Thoracic aorta (tissue), 2 donors: ENCODE data around the gene STBD1. TPM values are rescaled to one million over a fixed set of nuclear protein-coding genes. Genes with fewer than 3 reads are reported as not detected.
"Not testable (repeated sequence)": the region's sequence is repeated elsewhere in the genome, so short reads cannot be mapped to it uniquely, and the experiment has no call there.

Experiments
- ATAC-seq: fragments of 150-250 bp; one replicate; pipeline ENCODE4 v1.8.0; 2017; ENCODE audit warnings: low read depth; ENCODE audit not compliant: insufficient number of reproducible peaks, low FRiP score
- DNase-seq: peaks from one replicate; pipeline ENCODE4 v3.0.0-alpha.2; 2020; ENCODE audit warnings: low spot score
- H3K27ac ChIP-seq, 2 donors: fragments of 200-600 bp; sonication (generic); 1 replicate in 1 of 2; 2 replicates in 1 of 2; pipeline ENCODE4 v1.5.1; 2016; ENCODE audit warnings: mild to moderate bottlenecking in 2 of 2, moderate library complexity in 2 of 2
- H3K27me3 ChIP-seq: fragments of 200-600 bp; sonication (generic); replicated peaks from 2 replicates; pipeline ENCODE4 v1.6.0; 2016; ENCODE audit warnings: mild to moderate bottlenecking; ENCODE audit not compliant: insufficient read depth
- H3K36me3 ChIP-seq: fragments of 200-600 bp; sonication (generic); one replicate; pipeline ENCODE4 v1.5.1; 2016
- H3K4me1 ChIP-seq, 2 donors: fragments of 200-600 bp; sonication (generic); 1 replicate in 1 of 2; 2 replicates in 1 of 2; pipeline versions ENCODE4 v1.5.1 to v1.6.0; 2016; ENCODE audit warnings: low read depth in 2 of 2, mild to moderate bottlenecking in 1 of 2; ENCODE audit not compliant: control insufficient read depth in 1 of 2
- H3K4me3 ChIP-seq: fragments of 200-600 bp; sonication (generic); 2 replicates; pipeline ENCODE4 v1.5.1; 2016; ENCODE audit warnings: mild to moderate bottlenecking
- H3K9me3 ChIP-seq: fragments of 200-600 bp; sonication (generic); 2 replicates; pipeline ENCODE4 v1.5.1; 2016
- CTCF ChIP-seq: fragments of 200-600 bp; sonication (generic); IDR thresholded peaks from one replicate; pipeline ENCODE4 v1.5.1; 2019; ENCODE audit warnings: antibody characterized with exemption
- total RNA-seq, 2 donors: library from RNA; depleted of rRNA; stranded (reverse); fragments of >200 nt; gene quantifications; one replicate each; pipeline versions ENCODE4 v1.1.0 to v1.2.3, GENCODE V29; 2016

Gene STBD1
- total RNA-seq, 2 donors from 2014 or later, result 7.7 to 14.6 TPM

- DNase-seq (no peak), ATAC-seq (no peak)
- H3K27me3 ChIP-seq, result no peaks in the 10 kb centered on the region
- H3K27ac ChIP-seq, result no peak overlapping the region
- H3K4me1 ChIP-seq, result no peaks in the 10 kb centered on the region
- TF ChIP-seq CTCF, result no peak
- H3K36me3 ChIP-seq, result no peaks in the 10 kb centered on the region
- H3K9me3 ChIP-seq, result peaks cover 4% of the 10 kb centered on the region
- H3K4me3 ChIP-seq, result no peak overlapping the region
Measured at GRCh38 chr4:76283900-76284299, 22.6 kb upstream of the STBD1 start.

- not testable (repeated sequence) for ATAC-seq, H3K4me1 ChIP-seq, H3K27me3 ChIP-seq, H3K36me3 ChIP-seq, DNase-seq, H3K27ac ChIP-seq, H3K4me3 ChIP-seq, H3K9me3 ChIP-seq
Measured at GRCh38 chr4:76287811-76288210, 18.7 kb upstream of the STBD1 start.

GRCh38 chr4:76292730-76293129 is 13.8 kb upstream of the STBD1 start:
- Histone ChIP-seq H3K27me3 (no peaks in the 10 kb centered on the region), H3K9me3 (peaks cover 3% of the 10 kb centered on the region), H3K4me3 (no peak overlapping the region), H3K36me3 (no peaks in the 10 kb centered on the region), H3K4me1 (no peaks in the 10 kb centered on the region), H3K27ac (no peak overlapping the region)
- ATAC-seq (no peak), DNase-seq (no peak)
- no peak for TF ChIP-seq CTCF

- peaks cover 6% of the 10 kb centered on the region for H3K9me3 ChIP-seq
- H3K27ac ChIP-seq, result no peak overlapping the region
- H3K36me3 ChIP-seq, result no peaks in the 10 kb centered on the region
- DNase-seq, result no peak
- no peak for TF ChIP-seq CTCF
- no peak for ATAC-seq
- H3K27me3 ChIP-seq, result no peaks in the 10 kb centered on the region
- no peak overlapping the region for H3K4me3 ChIP-seq
- H3K4me1 ChIP-seq, result no peaks in the 10 kb centered on the region
Measured at GRCh38 chr4:76293772-76294171, 12.8 kb upstream of the STBD1 start.

GRCh38 chr4:76296286-76296820 is 10.2 kb upstream of the STBD1 start:
- H3K36me3 ChIP-seq, result no peaks in the 10 kb centered on the region
- H3K4me1 ChIP-seq, result no peaks in the 10 kb centered on the region
- no peak for TF ChIP-seq CTCF
- H3K4me3 ChIP-seq, result no peak overlapping the region
- no peak for DNase-seq
- no peak overlapping the region for H3K27ac ChIP-seq
- H3K9me3 ChIP-seq, result peaks cover 6% of the 10 kb centered on the region
- ATAC-seq, result no peak
- no peaks in the 10 kb centered on the region for H3K27me3 ChIP-seq

GRCh38 chr4:76298227-76298626 is 8.3 kb upstream of the STBD1 start:
- H3K4me1 ChIP-seq, result peaks cover 4 to 7% of the 10 kb centered on the region in 2 donors
- no peak overlapping the region for H3K4me3 ChIP-seq
- no peak for DNase-seq
- no peak overlapping the region for H3K27ac ChIP-seq
- no peak for TF ChIP-seq CTCF
- ATAC-seq, result no peak
- no peaks in the 10 kb centered on the region for H3K27me3 ChIP-seq
- peaks cover 6% of the 10 kb centered on the region for H3K9me3 ChIP-seq
- H3K36me3 ChIP-seq, result no peaks in the 10 kb centered on the region
